HG03159 (cell line): ENCODE measurements around the gene KCNMA1.

Source experiments
- ATAC-seq: cut with Tn5 transposase; IDR thresholded peaks from one replicate; pipeline ENCODE4 v1.9.1; 2021; ENCODE audit warnings: mild to moderate bottlenecking, moderate library complexity; ENCODE audit not compliant: unreplicated experiment

Gene KCNMA1

DNA sequence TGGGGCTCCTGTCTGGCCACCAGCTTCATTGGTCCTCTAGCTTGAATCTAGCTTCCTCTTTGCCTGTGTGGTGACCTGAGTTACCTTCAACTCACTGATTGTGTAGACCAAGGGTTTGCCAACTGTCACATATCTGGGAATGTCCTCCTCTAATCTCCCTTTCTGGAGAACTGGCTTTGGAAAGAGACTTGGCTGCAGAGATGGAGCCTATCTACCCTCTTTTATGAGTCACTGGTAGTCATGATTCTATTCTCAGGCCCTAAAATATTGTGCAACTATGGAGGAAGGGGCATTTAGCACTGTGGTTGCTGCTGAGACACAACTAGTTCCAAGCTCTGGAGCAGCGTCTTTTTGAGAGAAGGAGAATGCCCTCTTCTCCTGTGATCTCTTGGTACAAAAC is 691.3 kb downstream of the KCNMA1 start:
- no peak for ATAC-seq

- no peak for ATAC-seq
Observed at GRCh38 chr10:76945166-76945565, 692.4 kb downstream of the KCNMA1 start.

- no peak for ATAC-seq
Observed at GRCh38 chr10:76944640-76945039, 693.0 kb downstream of the KCNMA1 start.

DNA sequence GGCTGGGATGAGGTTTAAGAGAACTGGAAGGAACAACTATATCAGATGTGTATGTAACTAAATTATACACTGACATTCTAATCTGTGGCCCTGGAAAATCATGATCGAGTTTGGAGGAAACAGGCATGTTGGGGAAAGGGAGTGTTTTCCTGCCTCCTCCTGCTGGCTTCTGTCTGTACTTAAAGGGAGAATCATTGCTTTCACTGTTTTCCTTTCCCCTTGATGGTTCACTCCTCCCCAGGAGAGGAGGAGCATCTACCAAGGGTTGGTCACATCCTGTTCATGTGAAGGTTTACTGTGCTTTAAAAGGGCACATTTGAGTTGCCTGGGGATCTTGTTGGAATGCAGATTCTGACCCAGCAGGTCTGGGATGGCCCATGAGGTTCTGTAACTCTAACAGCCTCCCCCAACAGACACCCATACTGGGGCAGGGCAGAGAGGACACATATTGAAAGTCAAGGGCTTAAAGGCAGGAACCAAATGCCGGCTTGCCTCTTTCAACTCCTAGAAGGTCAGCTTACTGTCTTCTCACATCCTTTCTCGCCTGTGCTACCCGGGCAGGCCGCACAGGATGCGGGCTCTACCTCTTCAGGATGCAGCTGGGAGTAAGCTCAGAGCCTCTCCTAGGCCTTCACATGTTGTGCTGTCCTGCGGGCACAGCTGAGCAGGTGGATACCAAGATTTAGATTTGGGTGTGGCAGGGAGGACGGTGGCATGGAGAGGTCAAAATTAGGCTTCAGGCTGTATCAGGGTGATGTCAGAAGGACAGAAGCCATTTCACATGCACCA is 694.8 kb downstream of the KCNMA1 start:
- ATAC-seq, result no peak

GRCh38 chr10:76939933-76940468 is 697.6 kb downstream of the KCNMA1 start:
- no peak for ATAC-seq

DNA sequence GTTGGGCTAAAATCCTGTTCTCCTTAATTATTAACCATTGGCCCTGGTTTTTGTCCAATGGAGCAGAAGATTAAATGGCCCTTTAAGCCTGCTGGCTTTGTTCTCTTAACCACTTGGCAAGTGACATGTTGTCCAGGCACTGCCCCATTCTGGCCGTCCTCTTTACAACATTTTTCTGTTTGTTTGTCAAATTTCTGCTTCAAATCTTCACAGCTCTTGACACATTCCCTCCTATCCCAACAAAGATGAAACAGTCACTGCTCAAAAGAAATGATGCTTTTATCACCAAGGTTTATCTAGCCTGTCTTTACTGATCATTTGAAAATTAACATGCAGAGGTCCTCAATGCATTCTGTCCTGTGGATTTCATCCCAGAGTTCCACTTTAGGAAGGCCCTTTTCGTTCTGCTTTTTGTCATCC is 700.4 kb downstream of the KCNMA1 start:
- ATAC-seq, result no peak

DNA sequence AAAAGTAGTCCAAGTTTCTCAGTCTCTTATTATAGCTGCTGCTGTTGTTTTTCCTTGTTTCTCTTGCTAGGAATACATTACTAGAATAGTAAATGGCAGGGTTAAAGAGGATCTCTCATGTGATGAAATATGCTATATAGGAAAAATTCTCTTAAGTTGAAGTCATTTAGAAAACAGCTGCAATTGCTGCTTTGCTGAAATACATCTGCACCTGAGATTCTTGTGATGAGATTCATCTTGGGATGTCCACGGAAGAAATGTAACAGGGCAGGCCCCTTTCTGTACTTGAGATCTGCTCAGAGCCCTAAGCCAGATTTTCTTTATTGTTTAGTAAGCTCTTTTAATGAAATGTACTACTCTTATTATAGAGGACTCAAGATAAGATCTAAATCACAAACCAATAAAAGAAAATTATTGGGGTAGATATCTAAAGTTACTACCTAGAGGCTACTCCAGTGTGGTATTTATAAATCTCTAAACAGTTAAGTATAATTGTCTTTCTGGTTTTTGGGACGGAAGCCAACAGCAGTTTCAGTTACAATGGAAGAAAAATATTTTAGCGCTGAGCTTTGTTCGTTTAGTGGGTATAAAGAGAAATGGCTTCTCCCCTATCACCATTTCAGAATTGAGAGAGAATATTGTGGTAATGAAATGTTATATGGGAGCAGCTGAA is 701.5 kb downstream of the KCNMA1 start:
- no peak for ATAC-seq

GRCh38 chr10:76928565-76928964 is 709.0 kb downstream of the KCNMA1 start:
- ATAC-seq, result no peak

DNA sequence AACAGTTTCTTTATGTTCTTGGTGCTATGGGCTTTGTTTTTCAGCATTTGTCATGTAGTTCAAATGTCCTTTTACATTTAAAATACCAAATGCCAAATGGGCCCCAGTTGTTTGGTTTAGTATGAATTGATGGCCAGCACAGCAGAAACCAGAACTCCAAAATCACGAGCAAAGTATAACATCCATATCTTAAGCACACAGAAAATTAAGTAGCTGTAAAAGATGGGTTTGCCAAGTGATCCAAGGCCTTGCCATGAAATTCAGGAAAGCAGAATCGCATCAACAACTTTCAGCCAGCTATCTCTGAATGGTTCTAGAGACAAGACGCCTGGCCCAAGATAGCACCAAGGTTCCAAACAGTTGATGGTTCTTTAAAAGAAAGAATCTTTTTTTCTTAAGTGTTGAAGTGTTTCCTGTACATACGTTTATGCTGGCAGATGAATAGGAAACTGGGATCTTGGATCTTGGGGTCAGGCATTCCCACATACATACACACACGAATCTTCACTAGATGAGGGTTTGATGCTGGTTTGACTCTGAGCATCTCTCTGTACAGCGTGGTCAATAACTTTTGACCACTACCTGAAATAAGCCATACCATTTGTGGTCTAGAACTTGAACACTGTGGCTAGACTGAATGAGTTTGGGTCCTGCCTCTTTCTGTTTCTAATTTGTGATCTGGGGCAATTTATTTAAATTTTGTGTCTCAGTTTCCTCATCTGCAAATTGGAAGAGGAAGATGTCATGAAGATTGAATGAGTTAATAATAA is 711.8 kb downstream of the KCNMA1 start:
- ATAC-seq, result no peak

GRCh38 chr10:76922666-76923065 is 714.9 kb downstream of the KCNMA1 start:
- no peak for ATAC-seq

GRCh38 chr10:76921383-76922010 is 716.1 kb downstream of the KCNMA1 start:
- ATAC-seq, result no peak

DNA sequence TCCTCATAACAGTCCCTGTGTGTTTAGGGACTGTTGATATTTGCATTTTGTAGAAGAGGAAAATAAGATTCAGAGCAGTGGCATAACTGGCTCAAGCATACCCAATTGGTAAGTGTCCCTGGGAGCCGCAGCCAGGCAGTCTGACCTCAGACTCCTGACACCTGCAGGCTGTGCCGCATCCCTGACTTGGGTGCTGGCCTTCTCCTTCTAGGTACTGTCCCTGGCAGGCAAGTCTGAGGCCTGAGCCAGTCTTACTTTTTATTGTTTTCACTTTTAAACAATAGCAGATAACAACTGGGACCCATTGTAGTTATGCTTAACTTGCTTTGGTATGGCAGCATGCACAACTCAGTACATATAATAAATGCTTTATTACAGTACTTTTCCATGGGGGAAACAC is 717.0 kb downstream of the KCNMA1 start:
- no peak for ATAC-seq

DNA sequence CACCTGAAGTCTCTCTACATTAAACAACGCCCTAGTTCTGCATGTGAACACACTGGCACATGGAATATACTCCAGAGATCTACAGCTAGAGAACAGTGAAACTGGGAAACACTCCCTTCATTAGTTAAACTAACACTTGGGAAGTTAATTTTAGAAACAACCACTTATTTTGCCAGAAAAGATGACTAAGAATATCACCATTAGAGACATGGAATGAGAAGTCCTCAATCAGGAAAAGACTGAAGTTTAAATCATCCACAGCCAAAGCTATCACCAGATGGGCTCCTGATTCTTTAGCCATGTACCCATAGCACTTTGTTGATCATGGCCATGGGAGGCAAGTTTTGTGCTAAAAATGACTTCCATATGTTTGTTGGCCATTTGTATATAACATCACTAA is 719.5 kb downstream of the KCNMA1 start:
- no peak for ATAC-seq

GRCh38 chr10:76917071-76917470 is 720.5 kb downstream of the KCNMA1 start:
- ATAC-seq, result no peak

DNA sequence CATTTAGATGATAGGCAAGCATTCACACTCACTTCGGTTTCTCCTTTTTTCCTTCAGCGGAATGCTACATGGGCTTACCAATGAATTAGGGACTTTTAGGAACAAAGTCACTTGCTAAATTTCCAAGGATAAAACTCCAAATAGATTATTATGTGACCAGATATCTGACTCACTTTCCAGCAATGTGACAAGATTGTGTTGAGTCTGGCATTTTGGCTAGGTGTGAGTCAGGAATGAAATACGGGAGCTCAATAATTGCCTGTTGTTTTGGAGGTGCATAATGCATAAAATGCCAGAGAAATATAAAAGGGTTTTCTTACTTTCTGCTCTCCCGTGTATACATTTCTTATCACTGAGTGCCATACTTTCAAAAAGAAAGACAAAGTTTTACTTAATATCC is 721.1 kb downstream of the KCNMA1 start:
- no peak for ATAC-seq

DNA sequence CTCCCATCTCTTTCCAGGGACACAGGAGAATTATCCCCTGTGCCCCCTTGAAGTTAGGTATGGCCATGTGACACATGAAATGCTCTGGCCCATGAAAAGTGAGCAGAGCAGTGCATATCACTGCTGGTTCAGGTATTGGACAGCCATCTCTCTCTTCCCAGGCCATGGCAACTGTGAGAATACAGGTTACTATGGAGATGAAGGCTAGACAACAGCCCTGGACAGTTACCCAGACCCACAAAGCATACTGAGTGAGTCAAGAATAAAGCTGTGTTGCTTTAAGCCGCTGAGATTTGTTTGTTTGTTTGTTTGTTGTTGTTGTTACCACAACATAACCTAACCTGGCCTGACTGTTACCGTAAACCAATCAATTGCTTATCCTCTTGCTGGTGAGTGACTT is 722.3 kb downstream of the KCNMA1 start:
- no peak for ATAC-seq

GRCh38 chr10:76911184-76911583 is 726.4 kb downstream of the KCNMA1 start:
- no peak for ATAC-seq

DNA sequence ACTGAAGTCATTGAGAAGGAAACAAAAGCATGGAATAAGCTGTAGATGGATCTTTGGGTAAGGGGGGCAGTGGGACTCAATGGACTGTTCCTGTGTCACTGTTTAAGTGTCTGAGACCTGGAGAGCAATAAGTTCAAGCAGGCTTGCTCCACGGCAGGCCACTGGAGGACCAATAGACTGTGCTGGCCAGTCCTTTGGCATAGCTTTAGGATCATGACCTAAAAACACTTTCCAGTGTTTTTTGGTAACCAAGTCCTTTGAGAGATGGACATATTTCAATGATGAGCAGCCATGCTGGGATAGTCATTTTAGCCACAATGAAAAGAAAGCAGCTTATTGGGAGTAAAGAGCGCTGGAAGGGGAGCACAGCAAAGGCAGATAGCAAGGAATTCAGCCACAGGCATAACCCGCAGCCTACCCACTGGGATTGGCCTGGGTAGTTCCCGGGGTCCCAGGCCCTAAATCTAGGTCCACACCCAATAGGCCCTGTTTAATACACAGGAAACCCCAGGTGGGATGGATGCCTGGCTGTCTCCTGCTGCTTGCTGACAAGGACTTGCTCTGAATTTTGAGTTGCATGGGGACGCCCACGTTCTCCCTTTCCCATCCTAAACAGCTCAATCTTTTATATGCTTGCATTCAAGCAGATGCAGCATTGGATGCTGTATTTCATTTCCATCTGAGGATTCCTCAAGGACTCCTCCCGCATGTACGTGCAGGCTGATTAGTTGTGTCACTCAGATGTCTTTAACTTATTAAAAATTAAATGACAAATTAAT is 727.2 kb downstream of the KCNMA1 start:
- no peak for ATAC-seq

GRCh38 chr10:76906256-76906655 is 731.4 kb downstream of the KCNMA1 start:
- no peak for ATAC-seq

DNA sequence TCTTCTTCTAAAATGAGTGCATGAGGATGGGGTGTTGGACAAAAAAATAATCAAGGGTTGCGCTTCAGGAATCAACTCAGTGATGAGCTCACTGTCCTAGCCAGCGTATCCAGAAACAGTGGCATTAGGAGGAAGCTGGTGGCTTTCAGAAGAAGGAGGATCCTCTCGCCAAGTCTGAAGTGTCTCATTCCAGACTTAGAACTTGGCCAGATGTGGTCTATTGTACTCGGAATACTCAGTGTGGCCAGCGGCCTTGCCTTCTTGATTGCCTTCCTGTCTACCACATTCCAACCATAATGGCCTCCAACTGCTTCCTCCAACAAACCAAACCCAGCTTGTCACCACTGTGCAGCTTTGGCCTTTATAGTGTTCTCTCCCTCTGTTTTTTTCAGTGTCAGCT is 732.4 kb downstream of the KCNMA1 start:
- ATAC-seq, result no peak
